ENCODE results near the gene CHI3L1.

- TF ChIP-seq POLR2A (IDR thresholded peaks at IDR 0.05), result no peak
- TF ChIP-seq CTCF (IDR thresholded peaks at IDR 0.05), result no peak
Observed at GRCh38 chr1:203200916-203201315, 14.4 kb upstream of the CHI3L1 start.
